Effector CD4-positive, alpha-beta T cell (primary cell): ENCODE data around the gene STARD9.
A peak's percentile ranks its signal among the peaks of the same experiment; 100 is the strongest.

ENCODE experiments used
- DNase-seq: peaks from one replicate; pipeline ENCODE4 v3.0.0-alpha.2; 2020

The STARD9 gene

DNA sequence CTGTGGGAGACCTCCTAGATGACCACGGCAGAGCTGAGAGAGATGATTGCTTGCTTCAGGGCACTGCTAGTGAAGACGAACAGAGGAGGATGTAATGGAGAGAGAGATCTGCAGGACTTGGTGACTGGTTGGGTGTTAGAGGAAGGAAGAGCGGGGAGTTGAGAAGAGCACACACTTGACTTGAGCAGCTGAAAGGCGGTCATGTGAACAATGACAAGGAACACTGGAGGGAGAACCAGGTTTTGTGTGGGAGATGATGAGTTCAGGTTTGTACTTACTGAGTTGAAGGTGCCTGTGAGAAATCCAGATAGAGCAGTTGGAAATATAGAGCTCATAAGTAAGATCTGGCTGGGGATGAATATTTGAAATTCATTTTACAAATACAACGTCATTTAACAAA, 121.2 kb downstream of the STARD9 start:
- DNase-seq, result no peak

DNA sequence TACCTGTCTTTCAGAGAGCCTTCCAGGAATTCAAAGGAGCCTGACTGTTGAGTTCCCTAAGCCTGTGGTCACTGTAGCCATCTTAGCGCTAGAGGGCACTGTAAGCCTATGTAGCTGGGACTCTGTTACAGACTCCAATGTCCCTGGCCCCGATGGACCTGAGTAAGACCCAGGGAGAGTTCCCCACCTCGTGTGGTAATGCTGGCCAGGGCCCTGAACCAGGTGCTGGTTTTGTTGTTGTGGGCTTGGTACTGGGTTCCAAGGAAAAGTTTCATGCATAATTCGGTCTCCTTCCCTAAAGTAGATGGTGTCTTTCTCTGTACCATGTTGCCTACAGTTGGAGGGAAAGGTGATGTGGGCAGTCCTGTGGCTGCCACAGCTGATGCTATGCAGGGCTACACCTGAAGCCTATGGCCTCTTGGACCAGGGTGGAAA, 129.1 kb downstream of the STARD9 start:
- peak; percentile 37 for DNase-seq

GRCh38 chr15:42705336-42705735, 129.9 kb downstream of the STARD9 start:
- no peak for DNase-seq

- DNase-seq, result no peak
Measured at GRCh38 chr15:42707068-42707467, 131.7 kb downstream of the STARD9 start.

GRCh38 chr15:42707873-42708544, 132.6 kb downstream of the STARD9 start:
- no peak for DNase-seq

DNA sequence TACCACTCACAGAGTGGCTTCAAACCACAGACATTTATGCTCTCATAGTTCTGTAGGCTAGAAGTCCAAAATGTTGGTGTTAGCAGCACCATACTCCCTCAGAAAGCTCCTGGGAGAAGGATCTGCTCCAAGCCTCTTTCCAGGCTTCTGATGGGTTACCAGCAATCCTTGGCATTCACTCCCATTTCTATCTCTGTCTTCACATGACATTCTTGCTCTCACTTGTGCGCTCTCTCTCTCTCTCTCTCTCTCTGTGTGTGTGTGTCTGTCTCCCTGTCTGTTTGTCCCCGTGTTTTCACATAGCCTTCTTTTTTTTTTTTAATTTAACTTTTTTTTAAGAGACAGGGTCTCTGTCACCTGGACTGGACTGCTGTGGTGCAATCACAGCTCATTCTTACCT, 135.3 kb downstream of the STARD9 start:
- no peak for DNase-seq

DNA sequence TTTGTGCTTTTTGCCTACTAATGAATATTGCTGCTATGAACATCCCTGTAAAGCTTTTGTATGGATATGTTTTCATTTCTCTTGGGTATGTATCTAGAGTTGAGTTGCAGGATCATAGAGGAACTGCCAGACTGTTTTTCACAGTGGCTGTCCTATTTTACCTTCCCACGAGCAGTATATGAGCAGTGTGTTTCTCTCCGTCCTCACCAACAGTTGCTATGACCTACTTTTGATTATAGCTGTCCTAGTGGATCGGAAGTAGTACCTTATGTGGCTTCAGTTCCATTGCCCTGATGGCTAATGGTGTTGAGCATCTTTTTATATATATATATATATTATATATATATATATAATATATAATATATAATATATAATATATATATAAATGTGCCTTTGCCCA, 136.3 kb downstream of the STARD9 start:
- DNase-seq, result no peak

DNA sequence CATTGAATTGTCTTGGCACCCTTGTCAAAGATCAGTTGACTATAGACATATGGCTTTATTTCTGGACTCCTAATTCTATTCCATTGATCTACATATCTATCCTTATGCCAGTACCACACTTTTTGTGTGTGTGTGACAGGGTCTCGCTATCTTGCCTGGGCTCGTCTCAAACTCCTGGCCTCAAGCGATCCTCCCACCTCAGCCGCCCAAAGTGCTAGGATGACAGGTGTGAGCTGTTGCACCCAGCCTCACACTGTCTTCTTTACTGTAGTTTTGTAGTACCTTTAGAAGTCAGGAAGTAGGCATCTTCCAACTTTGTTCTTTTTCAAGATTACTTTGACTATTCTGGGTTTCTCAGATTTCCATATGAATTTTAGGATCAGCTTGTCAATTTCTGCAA, 137.2 kb downstream of the STARD9 start:
- DNase-seq, result no peak

- DNase-seq, result no peak
Measured at GRCh38 chr15:42716125-42716524, 140.7 kb downstream of the STARD9 start.

- no peak for DNase-seq
Measured at GRCh38 chr15:42716626-42717025, 141.2 kb downstream of the STARD9 start.

DNA sequence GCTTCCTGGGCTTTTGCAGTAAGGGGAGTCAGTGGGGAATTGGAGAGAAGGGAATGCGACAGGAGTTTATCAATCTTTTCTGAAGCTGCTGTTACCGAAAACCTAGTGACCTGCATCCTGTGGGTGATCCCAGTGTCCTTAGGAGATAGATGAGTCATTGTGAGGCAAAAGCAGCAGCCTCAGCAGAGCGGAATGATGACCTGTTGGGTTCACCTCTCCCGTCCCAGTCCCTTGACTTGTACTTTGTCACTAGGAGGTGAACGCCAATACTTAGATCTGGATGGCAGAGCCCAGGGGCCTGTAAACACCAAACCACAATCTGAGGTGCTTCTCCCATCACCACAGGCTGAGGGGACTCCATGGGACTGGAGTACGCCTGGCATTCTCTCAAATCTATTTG, 143.6 kb downstream of the STARD9 start:
- no peak for DNase-seq

GRCh38 chr15:42720071-42720470, 144.7 kb downstream of the STARD9 start:
- DNase-seq, result no peak

GRCh38 chr15:42721016-42721415, 145.6 kb downstream of the STARD9 start:
- DNase-seq, result no peak

GRCh38 chr15:42721916-42722315, 146.5 kb downstream of the STARD9 start:
- DNase-seq, result no peak

DNA sequence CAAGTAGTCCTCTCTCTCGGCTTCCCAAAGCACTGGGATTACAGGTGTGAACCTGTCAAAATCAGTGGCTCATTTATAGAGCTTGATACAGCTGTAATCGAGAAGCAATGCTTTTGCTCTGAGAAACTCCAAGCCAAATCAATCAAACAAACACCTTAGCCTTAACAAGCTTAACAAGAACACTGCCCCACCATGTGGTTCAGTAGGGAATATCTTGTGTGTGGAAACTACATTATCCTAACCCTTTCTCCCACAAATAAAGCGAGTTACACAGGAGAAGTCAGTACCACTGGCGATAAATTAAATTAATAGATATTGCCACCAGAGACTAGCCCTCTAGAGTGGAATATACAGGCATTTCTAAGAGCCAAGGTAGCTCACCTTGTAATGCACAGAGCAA, 147.7 kb downstream of the STARD9 start:
- DNase-seq, result no peak

DNA sequence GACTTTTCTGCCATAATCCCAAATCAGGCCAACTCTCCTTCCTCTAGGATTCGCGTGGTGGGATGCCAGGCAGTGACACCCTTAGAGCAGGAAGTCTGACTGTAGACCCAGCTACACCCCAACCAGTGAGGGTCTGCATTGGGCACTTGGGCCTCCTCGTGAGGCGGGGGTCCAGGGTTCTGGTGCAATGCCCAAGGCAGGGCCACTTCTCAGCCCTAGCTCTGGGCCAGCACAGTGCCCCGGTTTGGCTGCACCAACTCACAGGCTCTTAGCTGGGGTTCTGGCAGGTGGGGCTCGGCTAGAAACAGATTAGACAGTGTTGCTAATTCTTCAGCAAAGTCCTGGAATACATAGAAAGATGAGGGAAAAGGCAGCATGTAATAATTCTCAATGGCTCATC, 148.9 kb downstream of the STARD9 start:
- no peak for DNase-seq

DNA sequence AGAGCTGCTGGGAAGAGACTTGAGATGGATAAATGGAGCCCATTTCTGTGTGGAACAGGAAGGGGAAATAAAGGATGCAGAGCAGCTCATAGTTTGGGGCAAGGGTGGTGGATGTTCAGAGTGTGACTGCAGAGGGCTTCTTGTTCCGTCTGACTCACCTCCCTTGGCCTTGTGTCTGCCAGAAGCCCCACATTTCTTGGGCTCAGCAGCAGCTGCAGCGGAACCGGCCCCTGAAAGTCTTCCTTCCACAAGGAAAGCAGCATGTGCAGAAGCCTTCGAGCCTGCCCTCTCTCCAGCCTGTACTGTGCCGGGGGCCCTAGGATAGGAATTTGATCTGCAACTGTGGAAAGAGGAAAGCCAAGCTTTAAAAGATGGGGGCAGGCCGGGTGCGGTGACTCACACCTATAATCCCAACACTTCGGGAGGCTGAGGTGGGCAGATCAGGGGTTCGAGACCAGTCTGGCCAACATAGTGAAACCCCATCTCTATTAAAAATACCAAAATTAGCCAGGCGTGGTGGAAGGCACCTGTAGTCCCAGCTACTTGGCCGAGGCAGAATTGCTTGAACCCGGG, 150.0 kb downstream of the STARD9 start:
- DNase-seq, result no peak

DNA sequence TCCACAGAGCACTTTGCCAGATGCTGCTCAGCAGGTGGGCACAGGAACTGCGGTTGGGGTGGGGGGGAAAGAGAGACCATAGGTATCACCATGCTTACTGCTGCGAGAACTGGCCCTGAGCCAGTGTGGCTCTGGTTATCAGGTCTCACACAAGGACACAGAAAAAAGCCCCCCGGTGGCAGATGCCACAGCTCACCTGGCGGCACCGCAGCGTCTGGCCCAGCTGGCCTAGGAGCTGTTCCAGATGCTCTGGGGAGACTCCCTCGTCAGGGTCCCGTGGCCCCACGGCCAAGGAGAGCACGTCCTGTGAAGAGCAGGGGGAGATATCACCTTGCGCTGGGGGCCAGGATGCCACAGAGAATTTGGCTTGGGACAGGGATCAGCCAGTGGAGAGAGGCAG, 150.7 kb downstream of the STARD9 start:
- DNase-seq, result no peak

DNA sequence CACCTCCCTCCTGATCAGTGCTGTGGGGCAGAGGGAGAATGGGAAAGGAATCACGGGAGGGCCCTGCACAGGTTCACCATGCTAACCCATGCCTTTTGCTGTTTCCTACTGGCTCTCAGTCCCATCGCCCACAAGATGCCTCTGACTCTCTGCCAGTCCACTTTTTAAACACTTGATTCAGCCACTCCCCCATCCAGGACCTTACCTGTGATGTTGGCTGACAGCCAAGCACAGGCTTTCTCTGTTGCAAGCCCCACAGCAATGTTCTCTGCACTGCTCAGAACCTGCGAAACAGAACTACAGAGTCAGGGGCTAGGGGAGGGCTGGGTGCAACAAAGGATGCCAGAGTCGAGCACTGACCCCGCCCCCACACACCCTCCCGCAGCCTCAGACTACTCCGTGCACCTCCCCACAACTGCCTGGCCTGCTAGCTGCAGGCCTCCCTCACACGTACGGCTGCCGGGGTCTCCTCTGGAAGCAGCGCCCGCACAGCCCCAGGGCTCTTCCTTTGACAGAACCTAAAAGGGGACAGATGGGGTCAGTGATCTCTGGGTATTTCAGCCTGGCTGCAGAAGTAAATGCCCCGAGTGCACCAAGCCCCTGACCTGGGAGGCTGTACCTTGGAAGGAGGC, 152.5 kb downstream of the STARD9 start:
- DNase-seq, result no peak

- DNase-seq, result no peak
Measured at GRCh38 chr15:42728560-42728959, 153.2 kb downstream of the STARD9 start.

DNA sequence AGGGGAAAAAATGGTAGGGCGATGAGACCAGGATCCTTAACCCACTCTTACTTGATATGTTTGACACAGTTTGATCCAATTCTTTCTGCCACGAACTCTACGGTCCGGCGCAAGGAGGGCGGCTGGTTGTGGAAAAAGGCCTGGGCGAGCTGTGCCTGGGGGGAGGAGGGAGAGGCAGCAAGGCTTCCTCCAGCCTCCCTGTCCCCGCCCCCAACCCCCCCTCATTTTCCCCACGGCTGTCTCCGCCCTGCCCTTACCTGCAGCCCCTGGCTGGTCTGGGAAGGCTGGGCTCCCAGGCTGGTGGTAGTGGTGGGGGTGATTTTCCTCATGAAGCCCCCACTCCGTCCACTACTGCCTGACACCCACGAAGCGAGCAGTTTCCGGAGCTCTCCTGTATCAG, 153.6 kb downstream of the STARD9 start:
- no peak for DNase-seq

DNA sequence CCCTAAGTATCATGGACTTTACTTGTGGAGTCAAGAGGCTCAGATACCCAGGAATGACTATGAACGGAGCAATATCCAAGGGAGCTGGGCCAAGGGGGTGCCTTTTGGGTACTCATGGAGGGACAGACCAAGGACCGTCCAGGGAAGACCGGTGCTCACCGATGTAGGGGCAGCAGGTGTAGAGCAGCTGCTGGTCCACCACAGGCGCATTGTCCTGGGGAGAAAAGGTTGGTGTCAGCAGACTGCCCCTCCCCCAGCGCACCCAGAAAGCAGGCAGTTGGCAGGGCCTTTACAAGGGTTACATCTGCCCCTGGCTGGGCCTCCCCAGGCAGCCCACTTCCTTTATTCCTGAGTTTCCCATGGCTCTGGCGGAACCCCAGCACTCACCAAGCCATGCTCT, 154.0 kb downstream of the STARD9 start:
- no peak for DNase-seq

GRCh38 chr15:42730135-42730534, 154.7 kb downstream of the STARD9 start:
- no peak for DNase-seq

DNA sequence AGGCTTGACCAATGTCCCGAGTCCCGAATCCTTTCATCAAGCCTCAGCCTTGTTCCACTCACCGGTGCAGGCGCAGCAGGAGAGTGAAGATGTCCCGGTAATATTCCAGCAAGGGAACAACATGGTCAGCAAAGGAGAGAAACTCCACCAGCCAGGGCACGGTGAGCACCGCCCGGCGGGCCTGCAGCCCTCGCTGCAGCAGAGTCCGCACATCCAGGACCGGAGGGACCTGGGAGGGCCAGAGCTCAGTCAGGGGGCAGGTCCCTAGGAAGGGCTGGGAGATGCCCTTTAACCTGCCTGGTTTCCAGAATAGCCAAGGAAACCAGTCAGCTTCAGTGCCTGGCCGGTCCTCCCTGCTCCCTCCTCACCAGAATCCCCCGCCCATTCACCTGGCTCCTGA, 155.1 kb downstream of the STARD9 start:
- no peak for DNase-seq

GRCh38 chr15:42731461-42731860, 156.1 kb downstream of the STARD9 start:
- no peak for DNase-seq
